A549 (cell line): ENCODE data around the gene TATDN3. TPM values are rescaled to one million over a fixed set of nuclear protein-coding genes. Genes with fewer than 3 reads are reported as not detected.

Experiments
- ATAC-seq, 2 experiments: fragments of 200-7000 bp in 1 of 2; fragments of >200 bp in 1 of 2; cut with Nextera tagmentation in 1 of 2; cut with Tn5 transposase in 1 of 2; 3 replicates each; pipeline versions ENCODE4 v1.8.0 to v1.9.1; 2018 to 2020; ENCODE audit warnings: mild to moderate bottlenecking in 1 of 2, moderate library complexity in 1 of 2
- CTCF ChIA-PET: fragments of 300-600 bp; sonication (Branson Sonifier 250); formaldehyde crosslinking; extraction: SDS; loops from one replicate; lab custom pipeline; 2021; ENCODE audit warnings: antibody characterized with exemption, inconsistent platforms; lab: Yijun Ruan, JAX
- POLR2A ChIA-PET: fragments of 350-600 bp; formaldehyde crosslinking; extraction: SDS; loops from one replicate; lab custom pipeline; 2021; ENCODE audit warnings: antibody characterized with exemption, inconsistent platforms; lab: Yijun Ruan, JAX
- DNase-seq, 2 experiments: peaks; one replicate each; pipeline versions ENCODE4 v3.0.0 to v3.0.0-alpha.2; 2011 to 2016; ENCODE audit warnings: low read depth in 1 of 2, low spot score in 1 of 2
- FAIRE-seq: peaks from 2 replicates; lab custom pipeline; 2011; peaks lifted over from hg19 to GRCh38; lab: Jason Lieb, UNC
- H3K27ac ChIP-seq, 2 experiments: fragments of >200 bp; sonication (Bioruptor Twin); formaldehyde crosslinking; 3 replicates each; pipeline ENCODE4 v1.5.1; 2016 to 2017
- H3K4me1 ChIP-seq: fragments of >200 bp; sonication (Bioruptor Twin); formaldehyde crosslinking; 3 replicates; pipeline ENCODE4 v1.6.1; 2016
- H3K4me2 ChIP-seq: fragments of >200 bp; sonication (Bioruptor Twin); formaldehyde crosslinking; 3 replicates; pipeline ENCODE4 v1.6.1; 2016
- H3K4me3 ChIP-seq: fragments of >200 bp; sonication (Bioruptor Twin); formaldehyde crosslinking; 3 replicates; pipeline ENCODE4 v1.5.1; 2016
- H3K9me3 ChIP-seq: fragments of >200 bp; sonication (Bioruptor Twin); formaldehyde crosslinking; 3 replicates; pipeline ENCODE4 v1.6.1; 2016
- BHLHE40 ChIP-seq: IDR thresholded peaks from 2 replicates; pipeline ENCODE4 v1.6.1; 2012; ENCODE audit warnings: low read depth, low read length, inconsistent platforms
- CBX2 ChIP-seq: fragments of 200-600 bp; sonication (generic); IDR thresholded peaks from 2 replicates; pipeline ENCODE4 v1.6.1; 2016; ENCODE audit warnings: low read depth, mild to moderate bottlenecking, borderline replicate concordance
- EHF ChIP-seq: fragments of 250-450 bp; sonication (Bioruptor Pico); IDR thresholded peaks from 2 replicates; pipeline ENCODE4 v1.5.0; 2020; ENCODE audit warnings: mild to moderate bottlenecking
- FOSB ChIP-seq: fragments of 250-450 bp; sonication (Bioruptor Pico); IDR thresholded peaks from 2 replicates; pipeline ENCODE4 v1.5.0; 2020; ENCODE audit warnings: mild to moderate bottlenecking, moderate library complexity
- HEYL ChIP-seq: fragments of 250-450 bp; sonication (Bioruptor Pico); IDR thresholded peaks from 2 replicates; pipeline ENCODE4 v1.8.0; 2021; ENCODE audit warnings: mild to moderate bottlenecking, moderate library complexity
- HOXB5 ChIP-seq: fragments of 250-450 bp; sonication (Bioruptor Pico); IDR thresholded peaks from 2 replicates; pipeline ENCODE4 v1.5.0; 2020; ENCODE audit warnings: mild to moderate bottlenecking, moderate library complexity
- JUNB ChIP-seq: fragments of >200 bp; sonication (Bioruptor Twin); formaldehyde crosslinking; IDR thresholded peaks from 2 replicates; pipeline ENCODE4 v1.6.1; 2016
- MAFK ChIP-seq: fragments of 450-650 bp; IDR thresholded peaks from 2 replicates; pipeline ENCODE4 v1.6.1; 2014; ENCODE audit not compliant: partially characterized antibody
- NFE2L2 ChIP-seq: fragments of 150-350 bp; conservative IDR thresholded peaks from 2 replicates; pipeline ENCODE4 v1.6.1; 2014; ENCODE audit warnings: low read length
- PBX3 ChIP-seq: IDR thresholded peaks from 2 replicates; pipeline ENCODE4 v1.6.1; 2012
- POLR2AphosphoS2 ChIP-seq: conservative IDR thresholded peaks from 2 replicates; pipeline ENCODE4 v1.6.1; 2012; ENCODE audit warnings: low read length, improper control_type of control experiment, inconsistent platforms
- REST ChIP-seq: fragments of 200-600 bp; sonication (generic); IDR thresholded peaks from 2 replicates; pipeline ENCODE4 v1.6.1; 2016; ENCODE audit warnings: antibody characterized with exemption, mild to moderate bottlenecking, moderate library complexity
- USF2 ChIP-seq: fragments of 450-650 bp; IDR thresholded peaks from 2 replicates; pipeline ENCODE4 v1.6.1; 2014; ENCODE audit warnings: antibody characterized with exemption
- ZC3H11A ChIP-seq: fragments of 450-650 bp; IDR thresholded peaks from 2 replicates; pipeline ENCODE4 v1.6.1; 2014; ENCODE audit warnings: antibody characterized with exemption, mild to moderate bottlenecking
- WGBS: methylation state at CpG from one replicate; pipeline ENCODE4 v1.1.6; 2017; ENCODE audit errors: missing lambda C conversion rate; 5-methylcytosine and 5-hydroxymethylcytosine counted together
- polyA plus RNA-seq, 4 experiments: library from polyadenylated mRNA; depleted of rRNA in 3 of 4; stranded (reverse); fragments of >200 nt; fragmentation: RNase III in 1 of 4; extraction: RNeasy Plus Mini Kit Qiagen cat#74134 plus additional on column Dnase treatment in 1 of 4; gene quantifications; 2 replicates in 3 of 4; 3 replicates in 1 of 4; pipeline ENCODE4 v1.2.3, GENCODE V29; 2011 to 2017

The TATDN3 gene
- polyA plus RNA-seq, 2 of the 4 experiments (the other 2 are of a cell fraction): 11.1 to 22.6 TPM

GRCh38 chr1:212771341-212771740 lies 20.4 kb upstream of the TATDN3 start (continued):
- no peak for TF ChIP-seq REST
- TF ChIP-seq POLR2AphosphoS2: no peak
- TF ChIP-seq HEYL: no peak
- no peak for TF ChIP-seq JUNB
- no peak for TF ChIP-seq EHF (CRISPR knock-in tag)
- TF ChIP-seq ZC3H11A: no peak

GRCh38 chr1:212773011-212773410 lies 18.7 kb upstream of the TATDN3 start:
- no peak for FAIRE-seq
- ChIA-PET CTCF (interaction anchor here (1.0 to 2.2 kb wide), 5 partner anchors 9 to 222 kb away, joined by 3 to 12 read pairs (median 8); no protein-coding TSS in a partner anchor), POLR2A (no interaction called here)
- Histone ChIP-seq H3K4me3 (no peak overlapping the region), H3K4me2 (no peak overlapping the region), H3K27ac (no peak overlapping the region), H3K4me1 (peaks cover 11% of the 10 kb centered on the region), H3K9me3 (peaks cover 15% of the 10 kb centered on the region; the same call in 1 of the 3 replicates)
- ATAC-seq: no peak
- no peak for DNase-seq
- 90% methylated on average over 2 of the region's 2 CpGs for WGBS
- TF ChIP-seq FOSB (CRISPR knock-in tag) (no peak), CBX2 (no peak), HOXB5 (no peak)

GRCh38 chr1:212774584-212774983 lies 17.1 kb upstream of the TATDN3 start:
- CTCF ChIA-PET: no interaction called here
- ATAC-seq: no peak; a peak in 1 of 6 replicates
- no peak for FAIRE-seq

More at GRCh38 chr1:212774584-212774983, 17.1 kb upstream of the TATDN3 start:
- peak overlapping the region; percentile 45 to 70 for H3K27ac ChIP-seq
- H3K4me1 ChIP-seq: peaks cover 11% of the 10 kb centered on the region
- no peak overlapping the region for H3K4me3 ChIP-seq
- H3K4me2 ChIP-seq: peak overlapping the region; percentile 32; the same call in 2 of the 3 replicates
- peak in 1 of 2 experiments; percentile 45 for DNase-seq
- H3K9me3 ChIP-seq: 0 out of 3 replicates have a peak, but pooled peaks cover 3% of the 10 kb centered on the region
- WGBS: 63% methylated on average over 2 of the region's 2 CpGs
- no peak for TF ChIP-seq USF2
- TF ChIP-seq MAFK: peak; percentile 84
- peak; percentile 55 for TF ChIP-seq NFE2L2
- no peak for TF ChIP-seq POLR2AphosphoS2
- TF ChIP-seq BHLHE40: no peak
- no peak for TF ChIP-seq HOXB5
- TF ChIP-seq PBX3: no peak
- POLR2A ChIA-PET: interaction anchor here (0.5 to 0.6 kb wide), 2 partner anchors 166 to 208 kb away, joined by 3 read pairs; partner anchors contain the start of gene ATF3
